GM18505 (cell line): ENCODE results near the gene CDYL.

Experiments
- ATAC-seq: cut with Tn5 transposase; IDR thresholded peaks from one replicate; pipeline ENCODE4 v1.9.1; 2021; ENCODE audit not compliant: unreplicated experiment
- POLR2A ChIP-seq: IDR thresholded peaks from 4 replicates; pipeline ENCODE4 v1.6.1; 2011; ENCODE audit warnings: borderline replicate concordance; ENCODE audit not compliant: insufficient read depth, insufficient read length; ENCODE audit errors: extremely low read depth

Gene CDYL, protein sequence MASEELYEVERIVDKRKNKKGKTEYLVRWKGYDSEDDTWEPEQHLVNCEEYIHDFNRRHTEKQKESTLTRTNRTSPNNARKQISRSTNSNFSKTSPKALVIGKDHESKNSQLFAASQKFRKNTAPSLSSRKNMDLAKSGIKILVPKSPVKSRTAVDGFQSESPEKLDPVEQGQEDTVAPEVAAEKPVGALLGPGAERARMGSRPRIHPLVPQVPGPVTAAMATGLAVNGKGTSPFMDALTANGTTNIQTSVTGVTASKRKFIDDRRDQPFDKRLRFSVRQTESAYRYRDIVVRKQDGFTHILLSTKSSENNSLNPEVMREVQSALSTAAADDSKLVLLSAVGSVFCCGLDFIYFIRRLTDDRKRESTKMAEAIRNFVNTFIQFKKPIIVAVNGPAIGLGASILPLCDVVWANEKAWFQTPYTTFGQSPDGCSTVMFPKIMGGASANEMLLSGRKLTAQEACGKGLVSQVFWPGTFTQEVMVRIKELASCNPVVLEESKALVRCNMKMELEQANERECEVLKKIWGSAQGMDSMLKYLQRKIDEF

DNA sequence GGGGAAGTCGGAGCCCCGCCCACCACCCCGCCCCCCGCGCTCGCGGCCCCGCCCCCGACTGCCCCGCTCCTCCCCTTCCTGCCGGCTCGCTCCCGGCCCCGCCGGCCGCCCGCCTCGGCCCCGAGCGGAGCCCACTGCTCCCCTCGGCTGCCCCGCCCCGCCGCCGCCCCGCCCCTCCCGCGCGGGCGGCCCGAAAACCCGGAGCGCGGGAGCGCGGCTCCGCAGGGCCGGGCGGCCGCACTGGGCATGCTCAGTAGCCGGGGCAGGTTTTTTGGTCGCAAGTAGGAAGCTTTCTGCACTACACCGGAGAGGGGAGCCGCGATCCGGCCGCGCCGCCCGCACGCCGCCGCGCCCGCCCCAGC lies at the start of gene CDYL:
TSS of gene CDYL (plus strand) at position 274 of the 362 bp plus-strand sequence. CDS start 380 bp downstream, outside the sequence.
- peak; percentile 65 for ATAC-seq
- peak; percentile 38 for TF ChIP-seq POLR2A

DNA sequence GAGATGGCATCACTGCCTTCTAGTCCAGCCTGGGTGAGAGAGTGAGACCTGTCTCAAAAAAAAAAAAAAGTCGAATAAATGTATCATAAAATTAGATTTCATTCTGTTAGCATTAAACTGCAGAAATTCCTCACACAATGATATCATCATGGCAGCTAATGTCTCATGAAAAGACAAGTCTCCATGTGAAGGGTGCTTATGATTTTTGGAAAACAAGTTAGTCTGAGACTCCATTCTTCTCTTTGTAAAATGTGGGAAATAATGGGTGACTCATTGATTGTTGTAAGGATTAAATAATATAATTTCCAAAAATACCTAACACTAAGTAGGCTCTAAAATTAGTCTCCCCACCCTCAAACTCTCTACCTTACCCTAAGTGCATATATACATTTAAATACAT lies 49.6 kb upstream of the CDYL start:
- ATAC-seq = no peak
- no peak for TF ChIP-seq POLR2A

DNA sequence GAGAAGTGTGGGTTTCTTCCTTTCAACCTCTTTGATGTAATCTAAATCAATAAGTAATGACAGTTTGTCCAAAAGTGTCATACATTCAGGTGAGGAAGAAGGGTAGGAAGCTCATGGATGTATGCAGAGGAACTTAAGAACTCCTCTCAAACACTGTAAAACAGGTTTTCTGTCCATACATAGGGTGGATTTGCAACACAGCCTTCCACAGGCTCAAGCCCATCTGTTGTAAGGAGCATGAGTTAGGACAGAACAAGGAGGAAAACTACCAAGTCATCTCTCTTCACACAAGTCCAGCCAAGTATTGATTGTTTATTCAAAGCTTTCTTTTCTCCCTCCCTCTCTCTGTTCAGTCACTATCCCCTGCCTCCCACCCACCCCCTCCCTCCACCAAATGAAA lies 49.0 kb upstream of the CDYL start:
- no peak for ATAC-seq
- TF ChIP-seq POLR2A = no peak

DNA sequence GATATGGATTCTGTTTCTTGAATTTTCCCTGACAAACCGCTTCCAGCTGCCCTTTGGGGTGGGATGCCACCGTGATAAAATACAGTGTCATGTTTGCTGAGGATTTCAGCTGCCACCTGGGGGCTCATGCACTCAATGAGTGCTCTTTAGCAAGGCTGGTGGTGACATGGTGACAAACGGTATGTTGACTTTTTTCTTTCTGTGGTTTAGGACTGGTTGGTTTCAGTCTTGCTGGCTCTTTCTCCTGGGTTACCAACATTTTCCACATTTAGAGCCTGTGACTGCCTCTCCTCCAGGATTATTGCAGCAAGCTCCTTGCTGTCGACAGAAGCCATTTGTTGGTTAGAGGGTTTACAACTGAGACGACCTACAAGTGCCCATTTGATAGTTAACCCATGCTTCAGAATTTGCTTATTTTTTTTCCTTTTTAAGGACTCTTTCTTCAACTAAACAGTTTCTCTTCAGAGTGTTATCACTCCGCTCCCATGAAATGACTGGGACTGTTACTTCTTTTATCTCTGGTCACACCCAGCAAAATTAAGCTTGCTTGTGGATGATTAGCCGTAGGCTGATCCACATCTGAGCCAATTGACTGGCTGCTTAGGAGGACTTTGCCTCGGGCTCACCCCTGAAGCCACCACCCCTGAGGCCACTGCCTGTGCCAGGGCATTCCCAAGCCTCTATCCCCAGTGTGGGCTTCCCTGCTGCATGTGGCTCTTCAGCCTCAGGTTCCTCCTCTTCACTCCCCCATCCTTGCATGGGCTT lies 48.4 kb upstream of the CDYL start:
- no peak for ATAC-seq
- no peak for TF ChIP-seq POLR2A

DNA sequence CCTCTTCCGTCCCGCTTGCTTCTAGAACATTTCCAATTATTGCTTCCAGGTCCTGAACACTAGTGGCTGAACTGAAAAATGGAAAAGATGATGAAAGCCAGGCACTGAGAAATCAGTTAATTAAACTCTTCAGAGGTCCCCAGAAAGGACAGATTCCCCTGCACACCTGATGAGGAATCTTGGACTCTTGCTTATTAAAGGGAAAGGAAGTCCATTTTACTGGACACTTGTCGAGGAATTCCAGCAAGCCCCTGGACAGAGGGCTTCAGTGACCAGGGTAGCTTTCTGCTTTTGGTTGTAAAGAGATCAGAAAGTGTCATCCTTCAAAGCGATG lies 47.8 kb upstream of the CDYL start:
- ATAC-seq = no peak
- no peak for TF ChIP-seq POLR2A

DNA sequence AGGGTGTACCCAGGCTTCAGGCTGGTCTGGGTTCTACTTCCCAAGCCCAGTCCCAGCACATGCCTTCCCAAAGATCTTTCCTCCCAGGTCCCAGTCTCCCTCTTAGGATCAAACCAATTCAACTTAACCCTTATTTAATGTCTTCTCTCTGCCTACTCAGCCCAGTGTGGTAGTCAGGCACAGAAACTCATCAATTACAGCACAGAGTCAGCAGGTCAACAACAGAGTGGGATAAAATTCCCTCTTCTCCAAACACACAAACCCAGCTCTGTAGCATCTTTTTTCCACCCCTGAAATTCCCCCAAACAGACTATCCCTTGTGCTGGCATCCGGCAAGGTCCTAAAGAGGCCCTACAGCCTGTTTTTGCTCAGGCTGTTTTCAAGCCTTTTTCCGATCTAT lies 47.3 kb upstream of the CDYL start:
- no peak for TF ChIP-seq POLR2A
- no peak for ATAC-seq

DNA sequence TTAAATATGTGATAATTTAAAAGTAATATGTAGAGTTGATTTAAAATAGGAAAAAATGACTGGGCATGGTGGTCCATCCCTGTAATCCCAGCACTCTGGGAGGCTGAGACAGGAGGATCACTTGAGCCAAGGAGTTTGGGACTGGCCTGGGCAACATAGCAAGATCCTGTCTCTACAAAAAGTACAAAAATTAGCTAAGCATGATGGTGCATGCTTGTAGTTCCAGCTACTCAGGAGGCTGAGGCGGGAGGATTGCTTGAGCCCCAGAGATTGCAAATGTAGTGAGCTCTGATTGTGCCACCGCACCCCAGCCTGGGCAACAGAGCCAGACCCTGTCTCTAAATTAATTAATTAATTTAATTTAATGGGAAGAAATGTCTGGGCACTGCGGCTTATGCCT lies 44.2 kb upstream of the CDYL start:
- ATAC-seq = no peak
- TF ChIP-seq POLR2A = no peak

DNA sequence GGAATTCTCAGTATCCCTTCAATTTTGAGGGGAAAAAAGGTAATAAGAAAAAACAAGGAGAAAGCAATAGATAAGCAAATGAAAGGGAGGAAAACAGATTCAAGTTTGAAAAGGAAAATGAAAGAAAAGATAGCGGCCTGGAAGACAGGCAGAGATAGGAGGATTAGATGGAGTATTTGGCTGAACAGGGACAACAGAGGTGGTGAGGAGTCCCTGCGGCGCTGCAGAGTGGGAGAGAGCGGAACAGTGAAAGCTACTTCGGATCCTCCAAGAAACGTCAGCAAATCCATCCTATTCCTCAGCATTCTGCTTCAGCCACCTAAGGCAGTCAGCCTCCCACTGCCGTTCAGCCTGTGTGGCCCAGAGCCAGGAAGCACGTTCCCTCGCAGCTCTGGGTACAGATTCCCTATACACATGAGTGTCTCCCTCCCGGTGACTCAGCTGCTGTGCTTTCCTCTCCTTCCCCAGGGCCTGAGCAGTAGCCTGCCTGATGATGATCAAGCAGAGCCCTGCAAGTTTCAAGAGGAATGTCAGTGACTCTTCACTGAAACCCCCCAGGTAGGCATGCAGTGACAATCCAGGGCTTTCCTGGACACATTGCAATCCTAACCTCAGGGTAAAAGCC lies 43.4 kb upstream of the CDYL start:
- no peak for ATAC-seq
- no peak for TF ChIP-seq POLR2A

DNA sequence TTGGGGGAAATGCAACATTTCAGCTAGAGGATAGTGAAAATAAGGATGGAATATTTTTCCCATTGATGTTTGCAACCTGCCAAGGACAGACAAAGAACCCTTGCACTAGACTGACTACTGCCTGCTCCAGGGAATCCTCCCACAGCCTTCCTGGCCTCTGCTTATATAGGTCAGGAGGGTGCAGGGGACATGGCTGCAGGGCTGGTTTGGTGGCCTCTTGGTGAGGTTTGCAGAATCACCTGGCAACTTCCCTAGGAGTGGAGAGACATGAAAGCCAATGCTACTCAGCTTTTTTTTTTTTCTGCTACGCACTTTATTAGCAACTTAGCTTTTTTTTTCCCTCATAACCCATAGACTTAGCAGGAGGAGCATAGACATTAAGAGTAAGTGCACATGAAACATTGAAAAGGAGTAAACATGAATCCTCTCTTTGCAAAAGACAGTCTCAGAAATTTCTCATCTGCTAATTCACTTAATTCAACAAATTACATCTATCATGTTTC lies 39.8 kb upstream of the CDYL start:
- no peak for TF ChIP-seq POLR2A
- no peak for ATAC-seq

DNA sequence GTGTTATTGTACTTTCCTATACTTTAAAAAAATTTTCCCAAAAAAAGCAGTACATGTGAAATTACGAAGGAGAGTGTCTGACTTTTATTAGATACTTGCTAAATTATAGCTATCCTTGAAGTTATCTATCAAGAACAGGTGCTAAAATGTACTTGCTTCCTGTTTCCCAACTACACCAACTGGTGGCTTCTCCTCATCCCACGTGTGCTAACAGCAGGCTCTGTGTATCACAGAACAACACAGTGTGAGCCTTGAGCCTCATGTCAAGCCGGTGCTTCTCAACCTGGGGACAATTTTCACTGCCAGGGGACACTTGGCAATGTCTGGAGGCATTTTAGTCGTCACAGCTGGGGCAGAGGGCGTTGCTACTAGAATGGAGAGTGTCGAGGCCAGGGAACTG lies 36.2 kb upstream of the CDYL start:
- TF ChIP-seq POLR2A = no peak
- ATAC-seq = no peak

DNA sequence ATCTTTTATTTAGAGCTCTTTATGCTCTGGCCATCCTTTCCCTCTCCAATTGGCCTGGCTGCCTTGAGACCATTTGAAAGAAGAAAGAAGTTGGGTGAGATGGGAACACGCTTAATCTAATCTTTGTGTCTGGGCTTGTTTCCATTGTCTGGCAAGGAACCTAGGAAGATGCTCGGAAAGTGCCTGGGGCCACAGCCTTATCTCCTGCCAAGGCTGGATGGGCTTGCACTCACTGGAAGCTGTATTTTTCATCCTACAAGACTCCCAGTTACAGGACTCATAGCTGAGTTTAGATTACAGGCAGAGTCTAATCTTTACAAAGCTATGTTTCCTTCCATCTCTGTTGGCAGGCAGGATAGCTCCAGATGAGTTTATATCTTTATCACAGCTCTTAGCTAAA lies 33.1 kb upstream of the CDYL start:
- no peak for ATAC-seq
- no peak for TF ChIP-seq POLR2A

DNA sequence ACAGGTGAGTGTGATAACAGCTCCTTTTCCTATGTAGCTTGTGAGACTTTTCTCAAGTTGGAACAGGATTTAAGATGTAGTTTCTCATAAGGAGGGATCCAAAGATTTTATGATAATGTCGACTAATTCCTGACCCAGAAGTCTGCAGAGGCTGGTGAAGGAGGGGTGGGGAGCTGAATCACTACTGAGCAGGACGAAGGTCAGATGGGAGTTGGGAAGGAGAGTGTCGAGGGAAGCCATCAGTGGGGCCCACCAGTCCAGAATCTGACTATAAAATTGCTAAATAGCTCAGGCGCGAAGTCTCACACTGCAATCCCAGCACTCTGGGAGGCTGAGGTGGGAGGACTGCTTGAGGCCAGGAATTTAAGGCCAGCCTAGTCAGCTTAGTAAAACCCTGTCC lies 32.3 kb upstream of the CDYL start:
- ATAC-seq = no peak
- TF ChIP-seq POLR2A = no peak

DNA sequence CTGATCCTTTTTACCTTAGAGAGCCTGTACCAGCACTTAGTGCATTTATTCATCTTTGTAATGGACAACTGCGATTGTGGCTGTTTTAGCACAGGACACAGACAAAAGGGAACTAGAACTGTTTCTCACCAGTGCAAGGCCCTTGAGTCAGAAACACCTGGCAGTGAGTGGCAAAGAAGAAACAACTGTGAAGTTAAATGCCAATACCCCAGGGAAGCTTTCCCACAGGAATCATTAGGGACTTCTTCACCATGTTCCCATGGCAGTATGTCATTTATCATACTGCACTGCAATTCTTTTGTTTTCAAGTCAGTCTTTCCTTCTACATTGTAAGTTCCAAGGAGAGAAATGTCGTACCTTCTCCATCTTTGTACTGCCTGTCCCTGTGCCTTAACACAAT lies 28.6 kb upstream of the CDYL start:
- TF ChIP-seq POLR2A = no peak
- ATAC-seq = no peak
